OCI-LY7 (cell line): ENCODE results near the gene HSD3B1.

Experiments
- EZH2phosphoT487 ChIP-seq: fragments of 200-600 bp; sonication (generic); IDR thresholded peaks from 2 replicates; pipeline ENCODE4 v1.6.1; 2018; ENCODE audit warnings: low read depth, borderline replicate concordance, mild to moderate bottlenecking, mixed run types, antibody characterized with exemption, low read length, moderate library complexity, mixed read lengths
- TF ChIP-seq, protein P1 (sequence below): fragments of 200-600 bp; sonication (generic); conservative IDR thresholded peaks from 2 replicates; pipeline ENCODE4 v1.5.1; 2014; ENCODE audit warnings: mild to moderate bottlenecking, antibody characterized with exemption, low read length, moderate library complexity, mixed read lengths

DNA sequence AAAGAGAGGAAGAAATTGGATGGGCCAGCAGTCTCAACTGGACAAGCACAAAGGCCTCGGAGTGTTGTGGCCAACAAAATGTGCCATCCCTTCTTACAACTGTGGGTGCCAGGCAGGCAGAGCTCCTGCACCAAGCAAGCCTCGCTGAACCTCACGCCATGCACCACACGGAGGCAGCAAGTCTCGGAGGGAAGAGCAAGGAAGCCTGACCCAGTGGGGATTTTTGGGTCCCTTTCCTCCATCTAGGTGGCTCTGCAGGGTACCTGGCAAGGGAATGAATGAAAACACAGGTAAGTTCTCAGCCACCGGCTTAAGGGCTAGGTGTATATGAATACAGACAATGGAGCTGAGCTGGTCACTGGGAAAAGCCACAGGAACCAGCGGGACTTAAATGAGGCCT lies 40.8 kb downstream of the HSD3B1 start:
- no peak for TF ChIP-seq EZH2phosphoT487
- TF ChIP-seq, protein P1, sequence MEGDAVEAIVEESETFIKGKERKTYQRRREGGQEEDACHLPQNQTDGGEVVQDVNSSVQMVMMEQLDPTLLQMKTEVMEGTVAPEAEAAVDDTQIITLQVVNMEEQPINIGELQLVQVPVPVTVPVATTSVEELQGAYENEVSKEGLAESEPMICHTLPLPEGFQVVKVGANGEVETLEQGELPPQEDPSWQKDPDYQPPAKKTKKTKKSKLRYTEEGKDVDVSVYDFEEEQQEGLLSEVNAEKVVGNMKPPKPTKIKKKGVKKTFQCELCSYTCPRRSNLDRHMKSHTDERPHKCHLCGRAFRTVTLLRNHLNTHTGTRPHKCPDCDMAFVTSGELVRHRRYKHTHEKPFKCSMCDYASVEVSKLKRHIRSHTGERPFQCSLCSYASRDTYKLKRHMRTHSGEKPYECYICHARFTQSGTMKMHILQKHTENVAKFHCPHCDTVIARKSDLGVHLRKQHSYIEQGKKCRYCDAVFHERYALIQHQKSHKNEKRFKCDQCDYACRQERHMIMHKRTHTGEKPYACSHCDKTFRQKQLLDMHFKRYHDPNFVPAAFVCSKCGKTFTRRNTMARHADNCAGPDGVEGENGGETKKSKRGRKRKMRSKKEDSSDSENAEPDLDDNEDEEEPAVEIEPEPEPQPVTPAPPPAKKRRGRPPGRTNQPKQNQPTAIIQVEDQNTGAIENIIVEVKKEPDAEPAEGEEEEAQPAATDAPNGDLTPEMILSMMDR: no peak
